Prostate gland (tissue), 2 donors: ENCODE data around the gene GLO1. TPM values are rescaled to one million over a fixed set of nuclear protein-coding genes. Genes with fewer than 3 reads are reported as not detected.

ENCODE experiments used
- DNase-seq: peaks from one replicate; pipeline ENCODE4 v3.0.0-alpha.2; 2019; ENCODE audit warnings: low spot score
- H3K27ac ChIP-seq, 2 donors: fragments of 200-600 bp; sonication (generic); 2 replicates each; pipeline ENCODE4 v1.5.1; 2017 to 2019
- H3K27me3 ChIP-seq: fragments of 200-600 bp; sonication (generic); replicated peaks from 2 replicates; pipeline ENCODE4 v1.5.1; 2019; ENCODE audit not compliant: insufficient read depth
- H3K36me3 ChIP-seq, 2 donors: fragments of 200-600 bp; sonication (generic); 1 replicate in 1 of 2; 2 replicates in 1 of 2; pipeline versions ENCODE4 v1.5.1 to v1.8.1; 2017 to 2019
- H3K4me1 ChIP-seq: fragments of 200-600 bp; sonication (generic); replicated peaks from 2 replicates; pipeline ENCODE4 v1.5.1; 2019
- H3K4me3 ChIP-seq, 2 donors: fragments of 200-600 bp; sonication (generic); 2 replicates each; pipeline ENCODE4 v1.5.1; 2017 to 2019
- H3K9me3 ChIP-seq: fragments of 200-600 bp; sonication (generic); 2 replicates; pipeline ENCODE4 v1.5.1; 2017
- POLR2A ChIP-seq: fragments of 450-650 bp; IDR thresholded peaks from one replicate; pipeline ENCODE4 v1.6.1; 2016; ENCODE audit warnings: antibody characterized with exemption, mild to moderate bottlenecking
- POLR2AphosphoS5 ChIP-seq: sonication (generic); formaldehyde crosslinking; IDR thresholded peaks from one replicate; pipeline ENCODE4 v1.6.1; 2017; ENCODE audit warnings: antibody characterized with exemption
- WGBS: methylation state at CpG from one replicate; pipeline ENCODE4 v1.1.5; 2018; 5-methylcytosine and 5-hydroxymethylcytosine counted together
- intact Hi-C: fragments of 100-400 bp; cut with DNase I; formaldehyde crosslinking; loops from one replicate; pipeline ENCODE4 v1.14.2; 2022
- total RNA-seq, 2 donors: library from RNA; depleted of rRNA; stranded (reverse); fragments of >200 nt; gene quantifications; one replicate each; pipeline ENCODE4 v1.1.0, GENCODE V29; 2016
- TF ChIP-seq, protein P1 (sequence below), 4 experiments: fragments of 200-600 bp in 2 of 4; fragments of 450-650 bp in 2 of 4; sonication (generic) in 2 of 4; IDR thresholded peaks; 1 replicate in 3 of 4; 2 replicates in 1 of 4; pipeline ENCODE4 v1.5.1; 2016 to 2019; ENCODE audit warnings: antibody characterized with exemption in 4 of 4, mild to moderate bottlenecking in 2 of 4, moderate library complexity in 2 of 4

GLO1 gene
- total RNA-seq, 2 donors from 2014 or later = 93.7 to 176 TPM

DNA sequence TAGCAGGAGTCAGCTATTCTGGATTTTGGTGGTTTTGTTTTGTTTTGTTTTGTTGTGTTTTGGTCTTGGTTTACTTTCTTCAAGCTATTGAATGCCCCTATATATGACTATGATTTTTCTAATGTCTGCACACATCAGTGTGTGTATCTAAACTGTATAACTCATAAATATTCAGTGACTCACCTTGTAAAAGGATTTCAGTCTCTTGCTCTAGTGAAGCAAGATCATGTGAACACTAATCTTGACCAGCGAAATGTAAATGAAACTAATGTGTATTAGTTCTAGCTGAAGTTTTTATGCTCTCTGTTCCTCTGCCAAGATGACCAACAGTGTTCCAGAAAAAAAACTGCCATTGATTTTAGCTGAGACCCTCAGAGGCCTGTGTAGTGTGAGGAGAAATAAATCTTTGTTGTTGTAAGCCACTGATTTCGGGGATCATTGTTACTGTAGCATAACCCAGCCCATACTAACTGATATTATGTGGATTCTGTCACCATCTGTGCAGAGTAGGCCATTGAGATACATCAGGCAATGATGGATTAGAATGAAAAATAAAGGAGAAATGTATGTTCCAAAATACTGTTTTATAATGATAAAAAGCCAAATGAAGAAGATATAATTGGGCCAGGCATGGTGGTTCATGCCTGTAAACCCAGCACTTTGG, 51.7 kb downstream of the GLO1 start:
- TF ChIP-seq, protein P1, sequence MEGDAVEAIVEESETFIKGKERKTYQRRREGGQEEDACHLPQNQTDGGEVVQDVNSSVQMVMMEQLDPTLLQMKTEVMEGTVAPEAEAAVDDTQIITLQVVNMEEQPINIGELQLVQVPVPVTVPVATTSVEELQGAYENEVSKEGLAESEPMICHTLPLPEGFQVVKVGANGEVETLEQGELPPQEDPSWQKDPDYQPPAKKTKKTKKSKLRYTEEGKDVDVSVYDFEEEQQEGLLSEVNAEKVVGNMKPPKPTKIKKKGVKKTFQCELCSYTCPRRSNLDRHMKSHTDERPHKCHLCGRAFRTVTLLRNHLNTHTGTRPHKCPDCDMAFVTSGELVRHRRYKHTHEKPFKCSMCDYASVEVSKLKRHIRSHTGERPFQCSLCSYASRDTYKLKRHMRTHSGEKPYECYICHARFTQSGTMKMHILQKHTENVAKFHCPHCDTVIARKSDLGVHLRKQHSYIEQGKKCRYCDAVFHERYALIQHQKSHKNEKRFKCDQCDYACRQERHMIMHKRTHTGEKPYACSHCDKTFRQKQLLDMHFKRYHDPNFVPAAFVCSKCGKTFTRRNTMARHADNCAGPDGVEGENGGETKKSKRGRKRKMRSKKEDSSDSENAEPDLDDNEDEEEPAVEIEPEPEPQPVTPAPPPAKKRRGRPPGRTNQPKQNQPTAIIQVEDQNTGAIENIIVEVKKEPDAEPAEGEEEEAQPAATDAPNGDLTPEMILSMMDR (IDR thresholded peaks at IDR 0.05) = no peak
- TF ChIP-seq POLR2AphosphoS5 (no peak), POLR2A (no peak)
- intact Hi-C loops = no loop called here
- 93% methylated on average over 2 of the region's 2 CpGs for WGBS

DNA sequence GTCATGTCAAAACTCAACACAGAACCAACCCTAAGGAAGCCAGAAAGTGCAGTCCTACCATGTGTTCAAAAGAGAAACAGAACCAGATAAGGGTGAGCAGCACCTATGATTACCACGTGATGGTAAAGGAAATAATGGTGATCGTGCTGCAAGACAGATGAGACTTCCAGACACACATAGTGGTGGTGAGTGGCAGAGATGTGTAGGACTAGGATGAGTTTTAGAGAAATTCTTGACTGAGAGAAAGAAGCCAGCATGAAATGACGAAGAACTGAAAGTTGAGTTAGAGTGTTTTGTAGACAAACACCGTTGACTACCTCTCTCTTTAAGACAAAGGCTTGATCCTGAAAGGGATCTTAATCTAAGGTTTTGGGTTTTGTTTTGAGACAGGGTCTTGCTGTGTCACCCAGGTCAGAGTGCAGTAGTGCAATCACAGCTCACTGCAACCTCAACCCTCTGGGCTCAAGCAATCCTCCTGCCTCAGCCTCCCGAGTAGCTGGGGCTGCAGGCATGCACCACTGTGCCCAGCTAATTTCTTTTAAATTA, 52.7 kb downstream of the GLO1 start:
- intact Hi-C loops = no loop called here
- Histone ChIP-seq H3K27ac (no peak overlapping the region), H3K4me3 (no peak overlapping the region), H3K27me3 (no peaks in the 10 kb centered on the region), H3K4me1 (no peaks in the 10 kb centered on the region), H3K9me3 (no peaks in the 10 kb centered on the region), H3K36me3 (no peaks in the 10 kb centered on the region)
- WGBS = 93% methylated on average over 5 of the region's 5 CpGs
- TF ChIP-seq POLR2A = no peak
- TF ChIP-seq, protein P1 (IDR thresholded peaks at IDR 0.05) = no peak
- no peak for DNase-seq

More for the DNA sequence above, 51.7 kb downstream of the GLO1 start:
- DNase-seq = no peak
- H3K27me3 ChIP-seq = no peaks in the 10 kb centered on the region
- H3K9me3 ChIP-seq = no peaks in the 10 kb centered on the region
- H3K4me3 ChIP-seq = no peak overlapping the region
- H3K36me3 ChIP-seq = no peaks in the 10 kb centered on the region
- H3K27ac ChIP-seq = no peak overlapping the region
- no peaks in the 10 kb centered on the region for H3K4me1 ChIP-seq

DNA sequence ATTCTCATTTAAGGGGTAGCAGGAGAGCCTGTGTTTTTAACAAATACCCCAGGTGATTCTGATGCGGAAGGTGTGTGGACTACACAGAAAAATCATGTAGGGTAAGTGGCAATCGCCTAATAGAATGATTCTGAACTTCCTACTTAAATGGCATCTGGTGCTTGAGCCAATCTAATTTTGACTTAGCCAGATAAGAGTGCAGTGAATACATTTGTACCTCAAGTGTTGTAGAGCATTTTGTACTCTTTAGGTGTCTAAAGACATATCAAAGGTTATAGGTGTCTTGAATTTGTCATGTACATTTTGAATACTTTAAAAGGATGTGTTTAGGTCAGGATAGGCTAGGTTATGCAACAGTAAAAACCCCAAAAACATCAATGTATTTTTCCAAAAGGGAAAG, 53.2 kb downstream of the GLO1 start:
- WGBS = 90% methylated on average over 2 of the region's 2 CpGs
- no peak overlapping the region for H3K4me3 ChIP-seq
- no peaks in the 10 kb centered on the region for H3K4me1 ChIP-seq
- no peak for TF ChIP-seq POLR2AphosphoS5
- no peak for TF ChIP-seq POLR2A
- TF ChIP-seq, protein P1 (IDR thresholded peaks at IDR 0.05) = no peak
- H3K9me3 ChIP-seq = no peaks in the 10 kb centered on the region
- H3K27me3 ChIP-seq = no peaks in the 10 kb centered on the region
- no peak overlapping the region for H3K27ac ChIP-seq
- no peak for DNase-seq
- no peaks in the 10 kb centered on the region for H3K36me3 ChIP-seq
- intact Hi-C loops = loop anchor here (10.0 kb wide), 1 partner anchor 55 kb away; the partner anchor contains the start of gene GLO1

DNA sequence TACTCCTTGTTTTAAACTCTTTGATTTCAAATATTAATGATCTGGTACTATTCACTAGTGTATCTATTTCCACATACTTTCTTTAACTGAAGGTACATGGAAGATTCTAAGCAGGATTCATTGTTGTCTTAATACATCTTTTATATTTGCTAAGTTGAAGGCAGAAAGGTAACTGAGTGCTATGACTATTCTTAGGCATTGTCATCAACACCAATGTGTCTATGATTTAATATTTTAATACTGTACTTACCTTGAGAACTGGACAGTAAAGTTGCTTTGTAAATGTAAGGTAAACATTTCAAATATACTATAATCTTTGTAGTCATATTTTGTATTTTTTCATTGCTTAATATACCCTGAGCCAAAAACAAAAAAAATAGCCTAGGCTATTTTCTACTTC, 54.3 kb downstream of the GLO1 start:
- H3K9me3 ChIP-seq = no peaks in the 10 kb centered on the region
- no peak overlapping the region for H3K4me3 ChIP-seq
- DNase-seq = no peak
- intact Hi-C loops = loop anchor here (10.0 kb wide), 1 partner anchor 56 kb away; the partner anchor contains the start of gene GLO1
- H3K27me3 ChIP-seq = no peaks in the 10 kb centered on the region
- H3K27ac ChIP-seq = no peak overlapping the region
- no peak for TF ChIP-seq POLR2A
- TF ChIP-seq, protein P1 (IDR thresholded peaks at IDR 0.05) = no peak
- TF ChIP-seq POLR2AphosphoS5 = no peak
- H3K36me3 ChIP-seq = no peaks in the 10 kb centered on the region
- H3K4me1 ChIP-seq = no peaks in the 10 kb centered on the region
